Astrocyte (in vitro differentiated cells and primary cell): ENCODE data around the gene CD46.
"Not testable (repeated sequence)": the region's sequence is repeated elsewhere in the genome, so short reads cannot be mapped to it uniquely, and the experiment has no call there.

ENCODE experiments used
- EZH2 ChIP-seq: IDR thresholded peaks from 2 replicates; pipeline ENCODE4 v1.6.1; 2012; ENCODE audit warnings: mild to moderate bottlenecking, low read length, inconsistent platforms; ENCODE audit not compliant: insufficient read depth
- TF ChIP-seq, protein P1 (sequence below): IDR thresholded peaks from 2 replicates; pipeline ENCODE4 v1.5.1; 2011; ENCODE audit warnings: low read depth, mild to moderate bottlenecking, inconsistent platforms, low read length, moderate library complexity; ENCODE audit not compliant: insufficient read depth

DNA sequence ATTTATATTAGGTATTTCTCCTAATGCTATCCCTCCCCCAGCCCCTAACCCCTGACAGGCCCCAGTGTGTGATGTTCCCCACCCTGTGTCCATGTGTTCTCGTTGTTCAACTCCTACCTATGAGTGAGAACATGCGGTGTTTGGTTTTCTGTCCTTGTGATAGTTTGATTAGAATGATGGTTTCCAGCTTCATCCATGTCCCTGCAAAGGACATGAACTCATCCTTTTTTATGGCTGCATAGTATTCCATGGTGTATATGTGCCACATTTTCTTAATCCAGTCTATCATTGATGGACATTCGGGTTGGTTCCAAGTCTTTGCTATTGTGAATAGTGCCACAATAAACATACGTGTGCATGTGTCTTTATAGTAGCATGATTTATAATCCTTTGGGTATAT, 18.7 kb downstream of the CD46 start:
- TF ChIP-seq, protein P1, sequence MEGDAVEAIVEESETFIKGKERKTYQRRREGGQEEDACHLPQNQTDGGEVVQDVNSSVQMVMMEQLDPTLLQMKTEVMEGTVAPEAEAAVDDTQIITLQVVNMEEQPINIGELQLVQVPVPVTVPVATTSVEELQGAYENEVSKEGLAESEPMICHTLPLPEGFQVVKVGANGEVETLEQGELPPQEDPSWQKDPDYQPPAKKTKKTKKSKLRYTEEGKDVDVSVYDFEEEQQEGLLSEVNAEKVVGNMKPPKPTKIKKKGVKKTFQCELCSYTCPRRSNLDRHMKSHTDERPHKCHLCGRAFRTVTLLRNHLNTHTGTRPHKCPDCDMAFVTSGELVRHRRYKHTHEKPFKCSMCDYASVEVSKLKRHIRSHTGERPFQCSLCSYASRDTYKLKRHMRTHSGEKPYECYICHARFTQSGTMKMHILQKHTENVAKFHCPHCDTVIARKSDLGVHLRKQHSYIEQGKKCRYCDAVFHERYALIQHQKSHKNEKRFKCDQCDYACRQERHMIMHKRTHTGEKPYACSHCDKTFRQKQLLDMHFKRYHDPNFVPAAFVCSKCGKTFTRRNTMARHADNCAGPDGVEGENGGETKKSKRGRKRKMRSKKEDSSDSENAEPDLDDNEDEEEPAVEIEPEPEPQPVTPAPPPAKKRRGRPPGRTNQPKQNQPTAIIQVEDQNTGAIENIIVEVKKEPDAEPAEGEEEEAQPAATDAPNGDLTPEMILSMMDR: not testable (repeated sequence)
- TF ChIP-seq EZH2: not testable (repeated sequence)
